Gastrocnemius medialis (tissue), 4 donors: ENCODE measurements around the gene WWOX. TPM values are rescaled to one million over a fixed set of nuclear protein-coding genes. Genes with fewer than 3 reads are reported as not detected.
A peak's percentile ranks its signal among the peaks of the same experiment; 100 is the strongest.
"Not testable (repeated sequence)": the region's sequence is repeated elsewhere in the genome, so short reads cannot be mapped to it uniquely, and the experiment has no call there.

Experiments used
- ATAC-seq, 2 donors: fragments of 150-250 bp; one replicate each; pipeline ENCODE4 v1.9.1; 2016
- DNase-seq, 2 donors: peaks; one replicate each; pipeline ENCODE4 v3.0.0-alpha.2; 2019
- H3K27ac ChIP-seq, 4 donors: fragments of 200-600 bp; sonication (generic); 1 replicate in 1 of 4; 2 replicates in 3 of 4; pipeline ENCODE4 v1.5.1; 2016 to 2018; ENCODE audit warnings: mild to moderate bottlenecking in 2 of 4, moderate library complexity in 1 of 4
- H3K27me3 ChIP-seq, 3 donors: fragments of 200-600 bp; sonication (generic) in 2 of 3; 1 replicate in 1 of 3; 2 replicates in 2 of 3; pipeline versions ENCODE4 v1.5.1 to v1.6.0; 2016 to 2019; ENCODE audit warnings: mild to moderate bottlenecking in 1 of 3, moderate library complexity in 1 of 3
- H3K36me3 ChIP-seq, 2 donors: fragments of 200-600 bp; sonication (generic) in 1 of 2; one replicate each; pipeline ENCODE4 v1.5.1; 2017 to 2018
- H3K4me1 ChIP-seq, 2 donors: fragments of 200-600 bp; sonication (generic) in 1 of 2; one replicate each; pipeline ENCODE4 v1.5.1; 2016 to 2017; ENCODE audit warnings: mild to moderate bottlenecking in 2 of 2
- H3K4me3 ChIP-seq, 4 donors: fragments of 200-600 bp; sonication (generic) in 3 of 4; 1 replicate in 1 of 4; 2 replicates in 3 of 4; pipeline ENCODE4 v1.5.1; 2016 to 2019; ENCODE audit warnings: mild to moderate bottlenecking in 2 of 4
- H3K9me3 ChIP-seq, 3 donors: fragments of 200-600 bp; sonication (generic) in 2 of 3; 1 replicate in 1 of 3; 2 replicates in 2 of 3; pipeline ENCODE4 v1.5.1; 2016 to 2019
- POLR2A ChIP-seq, 2 donors: fragments of 450-650 bp; IDR thresholded peaks; one replicate each; pipeline ENCODE4 v1.6.1; 2017; ENCODE audit warnings: antibody characterized with exemption in 2 of 2, mild to moderate bottlenecking in 2 of 2, moderate library complexity in 2 of 2
- in situ Hi-C, 4 donors: fragments of 200-750 bp; cut with MboI; loops; one replicate each; pipeline versions ENCODE4 v1.15.0 to v1.8.0; 2017; ENCODE audit warnings: low sequenced_read_pairs in 4 of 4
- intact Hi-C: fragments of 100-400 bp; cut with DNase I; formaldehyde crosslinking; loops from one replicate; pipeline ENCODE4 v1.15.1; 2023; ENCODE audit warnings: low total_unique reads
- total RNA-seq, 4 donors: library from RNA; depleted of rRNA; stranded (reverse); fragments of >200 nt; gene quantifications; one replicate each; pipeline versions ENCODE4 v1.1.0 to v1.2.3, GENCODE V29; 2016
- TF ChIP-seq, protein P1 (sequence below), 5 experiments: fragments of 450-650 bp in 3 of 5; fragments of 200-600 bp in 2 of 5; sonication (generic) in 2 of 5; IDR thresholded peaks in 4 of 5; conservative IDR thresholded peaks in 1 of 5; 1 replicate in 4 of 5; 2 replicates in 1 of 5; pipeline ENCODE4 v1.5.1; 2016 to 2019; ENCODE audit warnings: antibody characterized with exemption in 5 of 5, mild to moderate bottlenecking in 3 of 5, moderate library complexity in 3 of 5

WWOX gene
- total RNA-seq, 4 donors from 2014 or later, result 3.3 to 13.0 (median 6.0) TPM

DNA sequence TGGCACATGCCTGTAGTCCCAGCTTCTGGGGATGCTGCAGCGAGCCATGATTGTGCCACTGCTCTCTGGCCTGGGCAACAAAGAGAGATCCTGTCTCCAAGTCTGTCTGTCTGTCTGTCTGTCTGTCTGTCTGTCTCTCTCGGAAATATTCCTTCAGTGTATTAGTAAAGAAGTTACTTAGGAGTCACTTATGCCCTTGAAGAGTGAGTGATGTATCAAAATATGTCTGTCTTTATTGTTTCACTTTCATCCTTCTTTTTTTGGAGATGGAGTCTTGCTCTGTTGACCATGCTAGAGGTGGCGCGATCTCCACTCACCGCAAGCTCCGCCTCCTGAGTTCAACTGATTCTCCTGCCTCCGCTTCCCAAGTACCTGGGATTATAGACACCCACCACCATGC lies 410.5 kb downstream of the WWOX start:
- in situ Hi-C loops, result loop anchor here (5.0 to 25.0 kb wide), 6 partner anchors 175 to 1102 kb away; partner anchors contain the start of gene MAF (in 4 of the 4)
- no peaks in the 10 kb centered on the region for H3K27me3 ChIP-seq
- H3K9me3 ChIP-seq, result no peaks in the 10 kb centered on the region
- no peak for DNase-seq
- no peaks in the 10 kb centered on the region for H3K36me3 ChIP-seq
- ATAC-seq, result no peak
- H3K4me3 ChIP-seq, result no peak overlapping the region
- no peak overlapping the region for H3K27ac ChIP-seq
- peaks cover 8 to 17% of the 10 kb centered on the region in 2 donors for H3K4me1 ChIP-seq
- TF ChIP-seq POLR2A (IDR thresholded peaks at IDR 0.05), result no peak
- TF ChIP-seq, protein P1, sequence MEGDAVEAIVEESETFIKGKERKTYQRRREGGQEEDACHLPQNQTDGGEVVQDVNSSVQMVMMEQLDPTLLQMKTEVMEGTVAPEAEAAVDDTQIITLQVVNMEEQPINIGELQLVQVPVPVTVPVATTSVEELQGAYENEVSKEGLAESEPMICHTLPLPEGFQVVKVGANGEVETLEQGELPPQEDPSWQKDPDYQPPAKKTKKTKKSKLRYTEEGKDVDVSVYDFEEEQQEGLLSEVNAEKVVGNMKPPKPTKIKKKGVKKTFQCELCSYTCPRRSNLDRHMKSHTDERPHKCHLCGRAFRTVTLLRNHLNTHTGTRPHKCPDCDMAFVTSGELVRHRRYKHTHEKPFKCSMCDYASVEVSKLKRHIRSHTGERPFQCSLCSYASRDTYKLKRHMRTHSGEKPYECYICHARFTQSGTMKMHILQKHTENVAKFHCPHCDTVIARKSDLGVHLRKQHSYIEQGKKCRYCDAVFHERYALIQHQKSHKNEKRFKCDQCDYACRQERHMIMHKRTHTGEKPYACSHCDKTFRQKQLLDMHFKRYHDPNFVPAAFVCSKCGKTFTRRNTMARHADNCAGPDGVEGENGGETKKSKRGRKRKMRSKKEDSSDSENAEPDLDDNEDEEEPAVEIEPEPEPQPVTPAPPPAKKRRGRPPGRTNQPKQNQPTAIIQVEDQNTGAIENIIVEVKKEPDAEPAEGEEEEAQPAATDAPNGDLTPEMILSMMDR (IDR thresholded peaks at IDR 0.05 in 4 of 5, conservative IDR thresholded peaks at IDR 0.05 in 1 of 5), result no peak
- intact Hi-C loops, result loop anchor here (5.0 to 10.0 kb wide), 2 partner anchors 117 to 355 kb away; no protein-coding TSS in a partner anchor

DNA sequence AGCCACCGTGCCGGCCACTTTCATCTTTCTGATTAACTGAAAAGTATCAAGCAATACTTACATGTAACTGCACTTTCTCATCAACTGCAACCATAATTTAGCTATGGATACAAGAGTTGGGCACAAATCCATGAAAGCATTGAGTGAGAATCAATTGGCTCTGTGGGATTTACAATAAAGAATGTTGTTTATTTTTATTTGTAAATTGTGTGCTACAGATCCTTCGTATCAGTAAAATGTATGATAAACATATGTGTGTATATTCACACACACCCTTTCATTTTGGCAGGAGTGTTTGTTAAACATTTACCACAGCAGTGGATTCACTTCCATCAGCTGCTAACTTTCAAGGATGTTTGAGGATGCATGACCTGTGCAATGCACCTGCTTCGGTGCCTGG lies 411.0 kb downstream of the WWOX start:
- Histone ChIP-seq H3K4me1 (peaks cover 3 to 12% of the 10 kb centered on the region in 2 donors), H3K4me3 (no peak overlapping the region), H3K27ac (no peak overlapping the region), H3K9me3 (no peaks in the 10 kb centered on the region), H3K27me3 (no peaks in the 10 kb centered on the region), H3K36me3 (no peaks in the 10 kb centered on the region)
- intact Hi-C loops, result no loop called here
- in situ Hi-C loops, result loop anchor here in 2 of 4 donors (25.0 kb wide), 1 partner anchor 1102 kb away; the partner anchor contains the start of gene MAF (in 2 of the 2)
- TF ChIP-seq POLR2A (IDR thresholded peaks at IDR 0.05), result no peak
- ATAC-seq (no peak), DNase-seq (no peak)

DNA sequence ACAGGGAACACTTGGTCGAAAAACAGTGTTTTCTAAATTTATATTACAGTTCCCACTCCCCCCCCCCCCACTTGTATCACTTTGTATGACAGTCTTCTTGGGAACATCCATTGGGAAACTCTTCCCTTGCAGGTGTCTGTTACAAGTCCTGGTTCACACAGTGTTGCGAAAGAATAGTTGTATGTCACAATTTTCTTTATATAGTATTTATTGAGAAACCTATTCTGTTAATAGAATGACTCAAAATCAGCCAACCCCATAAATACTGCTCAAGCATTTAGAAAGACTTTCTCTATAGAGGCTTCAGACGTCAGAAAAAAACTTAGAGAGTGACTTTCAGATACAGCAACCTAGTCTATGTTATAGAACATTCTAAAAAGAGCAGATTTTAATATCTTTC lies 414.4 kb downstream of the WWOX start:
- ATAC-seq, result peak; percentile 96
- in situ Hi-C loops, result loop anchor here in 2 of 4 donors (25.0 kb wide), 1 partner anchor 1098 kb away; the partner anchor contains the start of gene MAF (in 2 of the 2)
- no peak for TF ChIP-seq POLR2A (IDR thresholded peaks at IDR 0.05)
- TF ChIP-seq, protein P1 (IDR thresholded peaks at IDR 0.05 in 4 of 5, conservative IDR thresholded peaks at IDR 0.05 in 1 of 5), result no peak

DNA sequence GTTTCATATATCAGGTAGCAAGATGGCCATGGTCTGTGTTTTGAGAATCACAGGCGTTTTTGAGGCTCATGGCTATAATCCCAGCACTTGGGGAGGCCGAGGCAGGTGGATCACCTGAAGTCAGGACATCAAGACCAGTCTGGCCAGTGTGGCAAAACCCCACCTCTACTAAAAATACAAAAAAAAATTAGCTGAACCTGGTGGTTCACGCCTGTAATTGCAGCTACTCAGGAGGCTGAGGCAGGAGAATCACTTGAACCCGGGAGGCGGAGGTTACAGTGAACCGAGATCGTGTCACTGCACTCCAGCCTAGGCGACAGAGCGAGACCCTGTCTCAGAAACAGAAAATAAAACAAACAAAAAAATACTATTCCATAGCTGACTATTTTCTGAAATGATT lies 415.4 kb downstream of the WWOX start:
- H3K27me3 ChIP-seq, H3K27ac ChIP-seq, intact Hi-C loops, H3K9me3 ChIP-seq, H3K4me1 ChIP-seq, DNase-seq, H3K36me3 ChIP-seq, ATAC-seq, H3K4me3 ChIP-seq: not testable (repeated sequence)
- in situ Hi-C loops, result loop anchor here in 2 of 4 donors (25.0 kb wide), 1 partner anchor 1097 kb away; the partner anchor contains the start of gene MAF (in 2 of the 2)

More for the DNA sequence above, 414.4 kb downstream of the WWOX start:
- H3K27ac ChIP-seq, result no peak overlapping the region
- no peaks in the 10 kb centered on the region for H3K36me3 ChIP-seq
- no peak overlapping the region for H3K4me3 ChIP-seq
- H3K9me3 ChIP-seq, result no peaks in the 10 kb centered on the region
- intact Hi-C loops, result no loop called here
- peak in 1 of 2 donors; percentile 18 for DNase-seq
- H3K4me1 ChIP-seq, result peaks cover 0 to 4% of the 10 kb centered on the region in 2 donors
- no peaks in the 10 kb centered on the region for H3K27me3 ChIP-seq

DNA sequence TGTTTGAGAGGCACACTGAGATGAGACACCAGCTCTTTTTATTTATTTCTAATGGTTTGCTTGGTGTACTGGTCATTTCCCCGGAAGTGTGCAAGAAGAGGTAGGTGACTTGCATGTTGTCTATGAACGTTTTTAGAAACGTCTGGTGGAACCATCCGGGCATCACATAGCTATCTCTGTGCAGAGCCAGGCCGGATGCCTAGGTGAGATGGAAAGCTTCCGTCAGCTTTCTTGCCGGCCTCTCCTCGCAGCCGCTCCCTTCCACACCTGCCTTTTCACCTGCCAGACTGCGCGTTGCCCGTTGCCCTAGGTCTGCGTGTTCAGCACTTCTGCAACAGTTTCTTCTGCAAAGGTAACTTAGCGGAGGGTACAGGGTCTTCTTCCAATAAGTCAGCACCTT lies 416.0 kb downstream of the WWOX start:
- Histone ChIP-seq H3K36me3 (no peaks in the 10 kb centered on the region), H3K27me3 (no peaks in the 10 kb centered on the region), H3K27ac (no peak overlapping the region), H3K9me3 (no peaks in the 10 kb centered on the region), H3K4me3 (no peak overlapping the region), H3K4me1 (peaks cover 0 to 4% of the 10 kb centered on the region in 2 donors)
- no peak for TF ChIP-seq POLR2A (IDR thresholded peaks at IDR 0.05)
- TF ChIP-seq, protein P1 (IDR thresholded peaks at IDR 0.05 in 4 of 5, conservative IDR thresholded peaks at IDR 0.05 in 1 of 5), result no peak
- DNase-seq (no peak), ATAC-seq (no peak)
- intact Hi-C loops (no loop called here), in situ Hi-C loops (loop anchor here in 2 of 4 donors (25.0 kb wide), 1 partner anchor 1097 kb away; the partner anchor contains the start of gene MAF (in 2 of the 2))
